Immature natural killer cell (primary cell): ENCODE results near the gene IGSF10. TPM values are rescaled to one million over a fixed set of nuclear protein-coding genes. Genes with fewer than 3 reads are reported as not detected.
"Not testable (repeated sequence)": the region's sequence is repeated elsewhere in the genome, so short reads cannot be mapped to it uniquely, and the experiment has no call there.

Source experiments
- DNase-seq, 3 donors: peaks; one replicate each; pipeline ENCODE4 v3.0.0; 2022; ENCODE audit warnings: mixed read lengths in 1 of 3
- H3K27ac Mint-ChIP-seq, 6 donors: one replicate each; pipeline ENCODE4 v1.8.0; 2020; ENCODE audit warnings: mixed read lengths in 6 of 6, mild to moderate bottlenecking in 5 of 6, inconsistent platforms in 4 of 6, moderate library complexity in 3 of 6
- H3K27me3 Mint-ChIP-seq, 3 donors: one replicate each; pipeline ENCODE4 v1.8.0; 2020 to 2021; ENCODE audit warnings: low read depth in 3 of 3, mild to moderate bottlenecking in 3 of 3, mixed read lengths in 3 of 3, moderate library complexity in 3 of 3, inconsistent platforms in 1 of 3
- H3K36me3 Mint-ChIP-seq, 3 donors: one replicate each; pipeline ENCODE4 v1.8.0; 2020; ENCODE audit warnings: mixed read lengths in 3 of 3, inconsistent platforms in 2 of 3, mild to moderate bottlenecking in 2 of 3
- H3K4me1 Mint-ChIP-seq, 2 donors: one replicate each; pipeline ENCODE4 v1.8.0; 2020; ENCODE audit warnings: inconsistent platforms in 2 of 2, mild to moderate bottlenecking in 2 of 2, mixed read lengths in 2 of 2, moderate library complexity in 1 of 2
- H3K4me3 Mint-ChIP-seq, 5 donors: one replicate each; pipeline ENCODE4 v1.8.0; 2020; ENCODE audit warnings: mild to moderate bottlenecking in 5 of 5, mixed read lengths in 5 of 5, inconsistent platforms in 3 of 5, moderate library complexity in 3 of 5
- H3K9me3 Mint-ChIP-seq, 6 donors: one replicate each; pipeline ENCODE4 v1.8.0; 2020; ENCODE audit warnings: mild to moderate bottlenecking in 6 of 6, mixed read lengths in 6 of 6, inconsistent platforms in 4 of 6, moderate library complexity in 3 of 6
- polyA plus RNA-seq, 3 donors: library from polyadenylated mRNA; unstranded; fragments of 300-500 nt; fragmentation: Illumina TruSeq; gene quantifications; one replicate each; pipeline ENCODE4 v1.2.3, GENCODE V29; 2021

IGSF10 gene
- polyA plus RNA-seq: not detected

- H3K9me3 Mint-ChIP-seq: no peaks in the 10 kb centered on the region
- no peaks in the 10 kb centered on the region for H3K36me3 Mint-ChIP-seq
- no peak within 1 kb of the TSS for H3K27ac Mint-ChIP-seq
- peak within 1 kb of the TSS in 4 of 5 donors; percentile 10 to 55 (median 40) for H3K4me3 Mint-ChIP-seq
- no peak for DNase-seq
- H3K27me3 Mint-ChIP-seq: peaks cover 1 to 25% (median 3%) of the 10 kb centered on the region in 3 donors
- H3K4me1 Mint-ChIP-seq: peaks cover 0 to 3% of the 10 kb centered on the region in 2 donors
Observed at GRCh38 chr3:151460774-151461450, at the start of gene IGSF10. TSS of gene IGSF10 (minus strand) at chr3:151461061. CDS start at chr3:151458709, 2,352 bp downstream.

GRCh38 chr3:151509468-151510135, 48.7 kb upstream of the IGSF10 start:
- not testable (repeated sequence) for DNase-seq, H3K4me3 Mint-ChIP-seq

GRCh38 chr3:151504606-151505005, 43.7 kb upstream of the IGSF10 start:
- DNase-seq: no peak
- peaks cover 0 to 4% (median 1%) of the 10 kb centered on the region in 6 donors for H3K9me3 Mint-ChIP-seq

More at GRCh38 chr3:151509468-151510135, 48.7 kb upstream of the IGSF10 start:
- H3K36me3 Mint-ChIP-seq, H3K27me3 Mint-ChIP-seq, H3K4me1 Mint-ChIP-seq, H3K27ac Mint-ChIP-seq: not testable (repeated sequence)
- H3K9me3 Mint-ChIP-seq: peaks cover 2 to 13% (median 5%) of the 10 kb centered on the region in 6 donors

GRCh38 chr3:151503074-151503473, 42.2 kb upstream of the IGSF10 start:
- Mint-ChIP-seq H3K4me3 (no peak overlapping the region), H3K36me3 (no peaks in the 10 kb centered on the region), H3K9me3 (no peaks in the 10 kb centered on the region), H3K27me3 (peaks cover 0 to 4% (median 0%) of the 10 kb centered on the region in 3 donors), H3K27ac (no peak overlapping the region), H3K4me1 (no peaks in the 10 kb centered on the region)
- DNase-seq: no peak

More at GRCh38 chr3:151504606-151505005, 43.7 kb upstream of the IGSF10 start:
- Mint-ChIP-seq H3K27ac (no peak overlapping the region), H3K4me1 (no peaks in the 10 kb centered on the region), H3K4me3 (no peak overlapping the region), H3K36me3 (no peaks in the 10 kb centered on the region), H3K27me3 (peaks cover 0 to 4% (median 0%) of the 10 kb centered on the region in 3 donors)

- H3K9me3 Mint-ChIP-seq: peaks cover 0 to 5% (median 0%) of the 10 kb centered on the region in 6 donors
- no peaks in the 10 kb centered on the region for H3K36me3 Mint-ChIP-seq
- no peak overlapping the region for H3K4me3 Mint-ChIP-seq
Observed at GRCh38 chr3:151501923-151502632, 41.2 kb upstream of the IGSF10 start.

GRCh38 chr3:151501171-151501922, 40.5 kb upstream of the IGSF10 start:
- Mint-ChIP-seq H3K27me3 (peaks cover 0 to 6% (median 0%) of the 10 kb centered on the region in 3 donors), H3K9me3 (peaks cover 0 to 5% (median 0%) of the 10 kb centered on the region in 6 donors), H3K27ac (no peak overlapping the region), H3K4me3 (no peak overlapping the region), H3K36me3 (no peaks in the 10 kb centered on the region), H3K4me1 (no peaks in the 10 kb centered on the region)
- no peak for DNase-seq

More at GRCh38 chr3:151501923-151502632, 41.2 kb upstream of the IGSF10 start:
- H3K27ac Mint-ChIP-seq: no peak overlapping the region
- DNase-seq: no peak
- peaks cover 0 to 6% (median 0%) of the 10 kb centered on the region in 3 donors for H3K27me3 Mint-ChIP-seq
- no peaks in the 10 kb centered on the region for H3K4me1 Mint-ChIP-seq

- H3K27ac Mint-ChIP-seq: no peak overlapping the region
- no peak for DNase-seq
- H3K36me3 Mint-ChIP-seq: no peaks in the 10 kb centered on the region
- no peak overlapping the region for H3K4me3 Mint-ChIP-seq
- peaks cover 0 to 6% (median 2%) of the 10 kb centered on the region in 3 donors for H3K27me3 Mint-ChIP-seq
- H3K4me1 Mint-ChIP-seq: no peaks in the 10 kb centered on the region
- H3K9me3 Mint-ChIP-seq: peaks cover 0 to 5% (median 0%) of the 10 kb centered on the region in 6 donors
Observed at GRCh38 chr3:151499168-151499567, 38.3 kb upstream of the IGSF10 start.

- Mint-ChIP-seq H3K4me3 (no peak overlapping the region), H3K36me3 (no peaks in the 10 kb centered on the region), H3K4me1 (no peaks in the 10 kb centered on the region), H3K27ac (no peak overlapping the region), H3K9me3 (peaks cover 0 to 15% (median 1%) of the 10 kb centered on the region in 6 donors), H3K27me3 (peaks cover 4 to 10% (median 7%) of the 10 kb centered on the region in 3 donors)
- DNase-seq: no peak
Observed at GRCh38 chr3:151491525-151491924, 30.7 kb upstream of the IGSF10 start.

GRCh38 chr3:151487833-151488232, 27.0 kb upstream of the IGSF10 start:
- not testable (repeated sequence) for H3K4me3 Mint-ChIP-seq, H3K27ac Mint-ChIP-seq, H3K4me1 Mint-ChIP-seq, DNase-seq, H3K36me3 Mint-ChIP-seq
- Mint-ChIP-seq H3K9me3 (peaks cover 1 to 24% (median 6%) of the 10 kb centered on the region in 6 donors), H3K27me3 (peaks cover 9 to 16% (median 10%) of the 10 kb centered on the region in 3 donors)

GRCh38 chr3:151483961-151484520, 23.2 kb upstream of the IGSF10 start:
- no peaks in the 10 kb centered on the region for H3K4me1 Mint-ChIP-seq
- H3K27me3 Mint-ChIP-seq: peaks cover 5 to 14% (median 12%) of the 10 kb centered on the region in 3 donors
- H3K9me3 Mint-ChIP-seq: peaks cover 6 to 23% (median 20%) of the 10 kb centered on the region in 6 donors
- peaks cover 0 to 4% (median 0%) of the 10 kb centered on the region in 3 donors for H3K36me3 Mint-ChIP-seq
- no peak overlapping the region for H3K27ac Mint-ChIP-seq
- DNase-seq: no peak
- no peak overlapping the region for H3K4me3 Mint-ChIP-seq

- no peak overlapping the region for H3K4me3 Mint-ChIP-seq
- H3K9me3 Mint-ChIP-seq: peaks cover 6 to 23% (median 18%) of the 10 kb centered on the region in 6 donors
- H3K27me3 Mint-ChIP-seq: peaks cover 4 to 14% (median 11%) of the 10 kb centered on the region in 3 donors
- H3K27ac Mint-ChIP-seq: no peak overlapping the region
- H3K4me1 Mint-ChIP-seq: no peaks in the 10 kb centered on the region
- no peak for DNase-seq
- H3K36me3 Mint-ChIP-seq: peaks cover 0 to 4% (median 0%) of the 10 kb centered on the region in 3 donors
Observed at GRCh38 chr3:151483488-151483887, 22.6 kb upstream of the IGSF10 start.

- Mint-ChIP-seq H3K36me3 (peaks cover 0 to 4% (median 0%) of the 10 kb centered on the region in 3 donors), H3K4me1 (no peaks in the 10 kb centered on the region), H3K4me3 (no peak overlapping the region), H3K27me3 (peaks cover 4 to 9% (median 4%) of the 10 kb centered on the region in 3 donors), H3K27ac (no peak overlapping the region), H3K9me3 (peaks cover 6 to 22% (median 16%) of the 10 kb centered on the region in 6 donors)
- no peak for DNase-seq
Observed at GRCh38 chr3:151480492-151480891, 19.6 kb upstream of the IGSF10 start.

GRCh38 chr3:151479452-151479851, 18.6 kb upstream of the IGSF10 start:
- H3K27me3 Mint-ChIP-seq: peaks cover 1 to 4% (median 2%) of the 10 kb centered on the region in 3 donors
- H3K4me3 Mint-ChIP-seq: no peak overlapping the region
- H3K9me3 Mint-ChIP-seq: peaks cover 4 to 22% (median 16%) of the 10 kb centered on the region in 6 donors
- no peaks in the 10 kb centered on the region for H3K4me1 Mint-ChIP-seq
- peaks cover 0 to 4% (median 0%) of the 10 kb centered on the region in 3 donors for H3K36me3 Mint-ChIP-seq
- DNase-seq: no peak
- no peak overlapping the region for H3K27ac Mint-ChIP-seq
